Neural cell (in vitro differentiated cells): ENCODE results near the gene FBXO38.

ENCODE experiments used
- CTCF ChIP-seq: fragments of 450-650 bp; IDR thresholded peaks from 2 replicates; pipeline ENCODE4 v1.5.1; 2014; ENCODE audit warnings: antibody characterized with exemption, mild to moderate bottlenecking, moderate library complexity; ENCODE audit not compliant: poor library complexity, severe bottlenecking
- EP300 ChIP-seq: fragments of 450-650 bp; conservative IDR thresholded peaks from 2 replicates; pipeline ENCODE4 v1.6.1; 2014; ENCODE audit warnings: antibody characterized with exemption, mild to moderate bottlenecking, moderate library complexity; ENCODE audit not compliant: poor library complexity, severe bottlenecking
- EZH2 ChIP-seq: fragments of 200-600, 300-800 bp; shearing (Covaris generic), sonication (generic); IDR thresholded peaks from 2 replicates; pipeline ENCODE4 v1.6.1; 2014; ENCODE audit warnings: antibody characterized with exemption, low read length, borderline replicate concordance, mild to moderate bottlenecking; ENCODE audit not compliant: insufficient read depth, poor library complexity, severe bottlenecking
- POLR2AphosphoS5 ChIP-seq: IDR thresholded peaks from 2 replicates; pipeline ENCODE4 v1.6.1; 2012
- REST ChIP-seq: IDR thresholded peaks from 2 replicates; pipeline ENCODE4 v1.6.1; 2012; ENCODE audit warnings: borderline replicate concordance
- TAF1 ChIP-seq: IDR thresholded peaks from 2 replicates; pipeline ENCODE4 v1.6.1; 2012; ENCODE audit warnings: low read depth

GRCh38 chr5:148401604-148402003, 17.8 kb downstream of the FBXO38 start:
- TF ChIP-seq EP300 (no peak), CTCF (no peak), POLR2AphosphoS5 (no peak), REST (no peak), TAF1 (no peak), EZH2 (no peak)
